HCT116 (cell line): Measurements from ENCODE around the gene REG3A.

Experiments used
- EZH2phosphoT487 ChIP-seq: fragments of 200-600 bp; IDR thresholded peaks from 2 replicates; pipeline ENCODE4 v1.6.1; 2018; ENCODE audit warnings: antibody characterized with exemption, borderline replicate concordance
- JUND ChIP-seq: IDR thresholded peaks from 2 replicates; pipeline ENCODE4 v1.6.1; 2012
- POLR2A ChIP-seq: IDR thresholded peaks from 2 replicates; pipeline ENCODE4 v1.7.0; 2011; ENCODE audit warnings: borderline replicate concordance; ENCODE audit not compliant: insufficient read depth, insufficient read length; ENCODE audit errors: extremely low read depth
- POLR2AphosphoS5 ChIP-seq: IDR thresholded peaks from 2 replicates; pipeline ENCODE4 v1.6.1; 2011; ENCODE audit warnings: mild to moderate bottlenecking, low read depth, low read length, moderate library complexity
- SIN3A ChIP-seq: IDR thresholded peaks from 2 replicates; pipeline ENCODE4 v1.6.1; 2012; ENCODE audit warnings: low read depth
- SRF ChIP-seq: IDR thresholded peaks from 2 replicates; pipeline ENCODE4 v1.6.1; 2012; ENCODE audit warnings: low read depth
- ZFX ChIP-seq: fragments of 450-650 bp; IDR thresholded peaks from 2 replicates; pipeline ENCODE4 v1.6.1; 2017
- ZNF274 ChIP-seq: fragments of 200-500 bp; sonication (Bioruptor generic); IDR thresholded peaks from 2 replicates; pipeline ENCODE4 v1.6.1; 2014; ENCODE audit warnings: mild to moderate bottlenecking, low read depth, low read length, inconsistent platforms
- TF ChIP-seq, protein P1 (sequence below), 3 experiments: fragments of 200-600 bp in 1 of 3; sonication (generic) in 1 of 3; IDR thresholded peaks in 2 of 3; conservative IDR thresholded peaks in 1 of 3; 2 replicates each; pipeline ENCODE4 v1.5.1; 2012 to 2017; ENCODE audit warnings: low read depth in 2 of 3, low read length in 2 of 3, antibody characterized with exemption in 1 of 3, borderline replicate concordance in 1 of 3, control low read depth in 1 of 3, mild to moderate bottlenecking in 1 of 3, mixed read lengths in 1 of 3, mixed run types in 1 of 3, moderate library complexity in 1 of 3; ENCODE audit not compliant: insufficient read depth in 1 of 3

DNA sequence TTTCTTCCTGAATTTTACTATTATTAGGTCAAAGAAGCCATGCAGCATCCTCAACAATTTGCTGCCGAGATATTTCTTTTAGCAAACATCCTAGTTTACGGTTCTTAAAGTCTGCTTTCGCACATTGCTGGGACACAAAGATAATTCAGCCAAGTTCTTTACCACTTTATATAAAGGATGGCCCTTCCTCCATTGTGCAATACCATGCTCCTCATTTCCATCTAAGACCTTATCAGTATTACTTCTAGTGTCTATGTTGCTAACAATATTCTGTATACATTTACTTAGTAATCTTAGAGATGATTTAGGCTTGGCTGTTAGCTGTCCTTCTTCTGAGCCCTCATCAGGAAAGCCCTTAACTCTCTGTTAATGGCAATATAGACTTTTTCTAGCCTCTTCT, 47.3 kb downstream of the REG3A start:
- no peak for TF ChIP-seq SIN3A
- TF ChIP-seq, protein P1, sequence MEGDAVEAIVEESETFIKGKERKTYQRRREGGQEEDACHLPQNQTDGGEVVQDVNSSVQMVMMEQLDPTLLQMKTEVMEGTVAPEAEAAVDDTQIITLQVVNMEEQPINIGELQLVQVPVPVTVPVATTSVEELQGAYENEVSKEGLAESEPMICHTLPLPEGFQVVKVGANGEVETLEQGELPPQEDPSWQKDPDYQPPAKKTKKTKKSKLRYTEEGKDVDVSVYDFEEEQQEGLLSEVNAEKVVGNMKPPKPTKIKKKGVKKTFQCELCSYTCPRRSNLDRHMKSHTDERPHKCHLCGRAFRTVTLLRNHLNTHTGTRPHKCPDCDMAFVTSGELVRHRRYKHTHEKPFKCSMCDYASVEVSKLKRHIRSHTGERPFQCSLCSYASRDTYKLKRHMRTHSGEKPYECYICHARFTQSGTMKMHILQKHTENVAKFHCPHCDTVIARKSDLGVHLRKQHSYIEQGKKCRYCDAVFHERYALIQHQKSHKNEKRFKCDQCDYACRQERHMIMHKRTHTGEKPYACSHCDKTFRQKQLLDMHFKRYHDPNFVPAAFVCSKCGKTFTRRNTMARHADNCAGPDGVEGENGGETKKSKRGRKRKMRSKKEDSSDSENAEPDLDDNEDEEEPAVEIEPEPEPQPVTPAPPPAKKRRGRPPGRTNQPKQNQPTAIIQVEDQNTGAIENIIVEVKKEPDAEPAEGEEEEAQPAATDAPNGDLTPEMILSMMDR (IDR thresholded peaks at IDR 0.05 in 2 of 3, conservative IDR thresholded peaks at IDR 0.05 in 1 of 3; ENCODE audit: borderline replicate concordance in 1 of 3, insufficient read depth in 1 of 3, low read depth in 2 of 3, low read length in 2 of 3), result no peak
- no peak for TF ChIP-seq ZFX
- TF ChIP-seq POLR2A, result no peak
- TF ChIP-seq EZH2phosphoT487, result no peak
- TF ChIP-seq ZNF274, result no peak
- no peak for TF ChIP-seq JUND
- no peak for TF ChIP-seq SRF
- no peak for TF ChIP-seq POLR2AphosphoS5
